Fibroblast of mammary gland (primary cell): Measurements from ENCODE around the gene OXNAD1.

Source experiments
- DNase-seq: peaks from one replicate; pipeline ENCODE4 v3.0.0-alpha.2; 2010; ENCODE audit warnings: low read depth
- H3K4me3 ChIP-seq: 2 replicates; pipeline ENCODE4 v1.5.1; 2011; ENCODE audit warnings: low read depth, mild to moderate bottlenecking, low read length, moderate library complexity; ENCODE audit not compliant: control insufficient read depth
- CTCF ChIP-seq: conservative IDR thresholded peaks from 2 replicates; pipeline ENCODE4 v1.5.1; 2011; ENCODE audit warnings: low read depth, low read length, inconsistent platforms; ENCODE audit not compliant: control insufficient read depth, insufficient read depth

OXNAD1 gene

GRCh38 chr3:16319723-16320122 lies 54.7 kb downstream of the OXNAD1 start:
- H3K4me3 ChIP-seq = no peak overlapping the region
- no peak for DNase-seq

GRCh38 chr3:16320711-16321110 lies 55.7 kb downstream of the OXNAD1 start:
- no peak for TF ChIP-seq CTCF
- DNase-seq = no peak
- H3K4me3 ChIP-seq = no peak overlapping the region

More at GRCh38 chr3:16319723-16320122, 54.7 kb downstream of the OXNAD1 start:
- no peak for TF ChIP-seq CTCF

GRCh38 chr3:16322189-16322588 lies 57.2 kb downstream of the OXNAD1 start:
- TF ChIP-seq CTCF = no peak
- no peak for DNase-seq
- no peak overlapping the region for H3K4me3 ChIP-seq

- no peak for TF ChIP-seq CTCF
- H3K4me3 ChIP-seq = no peak overlapping the region
- DNase-seq = no peak
These were observed 58.7 kb downstream of the OXNAD1 start for GRCh38 chr3:16323737-16324136.

DNA sequence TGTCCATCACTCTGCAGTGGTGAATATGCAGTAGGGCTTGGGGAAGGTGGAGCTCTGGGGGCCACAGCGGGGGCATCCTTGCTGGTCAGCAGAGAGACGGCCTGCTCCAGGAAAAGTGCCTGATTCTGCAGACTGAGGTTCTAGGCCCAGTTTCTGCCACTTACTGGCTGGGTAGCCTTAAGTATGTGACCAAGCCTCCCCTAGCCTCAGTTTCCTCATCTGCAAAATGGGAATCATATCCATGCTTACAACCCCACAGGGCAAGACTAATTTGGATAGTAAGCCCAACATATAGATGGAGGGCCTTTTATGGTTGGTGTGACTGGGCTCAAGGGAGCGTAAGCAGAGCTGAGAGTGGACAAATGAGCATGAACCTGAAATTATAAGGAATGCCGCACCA lies 60.8 kb downstream of the OXNAD1 start:
- no peak for DNase-seq
- TF ChIP-seq CTCF = no peak
- no peak overlapping the region for H3K4me3 ChIP-seq

DNA sequence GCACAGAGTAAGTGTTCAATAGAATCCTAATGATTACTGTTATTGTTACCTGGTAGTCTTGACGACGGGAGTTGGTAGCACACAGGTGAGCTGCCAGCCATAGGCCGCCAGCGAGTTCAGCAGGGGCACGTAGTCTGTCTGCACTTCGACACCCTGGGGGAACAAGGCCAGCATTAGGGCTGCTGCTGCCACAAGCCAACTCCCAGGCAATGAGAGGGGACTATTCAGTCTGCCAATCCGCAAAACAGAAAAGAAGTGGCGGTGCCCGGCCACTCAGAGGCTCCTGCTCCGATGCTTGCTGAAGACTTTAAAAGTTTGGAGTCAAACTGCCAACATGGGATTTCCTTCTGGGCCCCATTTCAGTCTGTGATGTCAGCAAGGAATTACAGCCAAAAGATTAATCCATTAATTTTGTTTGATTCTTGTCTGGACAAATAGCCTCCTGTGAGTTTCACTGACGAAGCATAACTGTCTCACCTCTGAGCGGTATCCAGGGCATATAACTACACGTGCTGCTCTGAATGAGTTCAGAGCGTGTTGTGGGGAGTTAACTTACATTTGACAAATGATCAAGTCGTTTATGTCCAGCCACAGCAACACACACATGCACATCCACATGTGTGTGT lies 61.8 kb downstream of the OXNAD1 start:
- no peak for DNase-seq
- no peak overlapping the region for H3K4me3 ChIP-seq
- no peak for TF ChIP-seq CTCF

GRCh38 chr3:16328124-16328523 lies 63.1 kb downstream of the OXNAD1 start:
- no peak overlapping the region for H3K4me3 ChIP-seq
- no peak for TF ChIP-seq CTCF
- DNase-seq = no peak
